ENCODE data around the gene OSBPL3.

The OSBPL3 gene

DNA sequence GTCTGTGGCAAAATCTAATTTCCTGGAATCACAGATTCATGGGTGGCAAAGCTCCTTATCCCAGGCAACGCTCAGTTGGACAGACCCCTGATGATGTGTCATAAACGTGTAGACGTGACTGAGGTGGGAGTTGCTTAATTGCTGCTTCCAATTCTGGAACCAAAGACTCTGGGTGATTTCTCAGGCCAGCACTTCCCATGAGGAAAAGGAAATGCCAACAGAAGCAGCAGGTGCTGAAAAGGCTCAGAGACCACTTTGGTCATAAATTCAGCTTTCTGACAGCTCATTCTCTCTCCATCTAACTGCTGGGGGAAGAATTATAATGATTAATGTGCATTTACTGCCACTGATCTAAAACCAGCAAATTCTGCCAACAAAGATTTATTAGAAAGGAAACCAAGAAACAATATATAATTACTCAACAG lies 88.7 kb downstream of the OSBPL3 start:
- no peak for DNase-seq

DNA sequence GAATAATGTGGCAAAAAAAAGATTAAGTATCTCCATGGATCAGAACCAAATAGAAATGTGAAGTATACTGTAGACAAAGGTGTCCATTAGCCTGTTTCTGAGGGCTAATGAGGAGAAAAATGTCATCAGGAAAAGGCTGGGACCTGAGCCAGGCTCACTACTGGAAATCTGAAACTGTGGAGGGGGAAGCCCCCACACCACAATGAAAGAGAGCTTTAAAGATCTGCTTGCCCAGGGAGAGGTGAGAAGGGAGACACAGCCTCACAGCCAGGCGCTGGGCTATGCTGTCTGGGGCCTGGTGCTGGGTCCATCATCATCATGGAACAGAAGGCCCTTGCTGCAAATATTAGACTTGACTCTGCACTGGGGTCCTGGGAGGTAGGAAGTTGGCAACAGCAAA lies 90.4 kb downstream of the OSBPL3 start:
- DNase-seq = no peak

DNA sequence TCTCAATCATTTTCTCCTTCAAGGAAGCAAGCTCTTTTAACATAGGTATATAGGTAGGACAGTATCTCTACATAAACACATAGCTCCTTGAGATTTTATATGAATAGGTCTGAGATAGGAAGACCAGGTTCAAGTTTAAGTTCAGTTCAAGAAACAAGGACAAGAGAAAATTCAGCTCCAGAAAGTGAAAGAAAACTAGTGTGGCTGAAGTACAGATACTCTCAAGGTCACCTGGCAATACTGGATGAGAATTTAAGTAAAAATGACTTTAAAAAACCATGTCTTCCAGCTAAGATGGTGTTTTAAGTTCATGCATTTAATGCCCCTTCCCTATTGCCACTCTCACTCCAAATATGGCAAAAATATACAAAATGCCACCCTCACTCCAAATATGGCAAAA lies 91.3 kb downstream of the OSBPL3 start:
- no peak for DNase-seq

DNA sequence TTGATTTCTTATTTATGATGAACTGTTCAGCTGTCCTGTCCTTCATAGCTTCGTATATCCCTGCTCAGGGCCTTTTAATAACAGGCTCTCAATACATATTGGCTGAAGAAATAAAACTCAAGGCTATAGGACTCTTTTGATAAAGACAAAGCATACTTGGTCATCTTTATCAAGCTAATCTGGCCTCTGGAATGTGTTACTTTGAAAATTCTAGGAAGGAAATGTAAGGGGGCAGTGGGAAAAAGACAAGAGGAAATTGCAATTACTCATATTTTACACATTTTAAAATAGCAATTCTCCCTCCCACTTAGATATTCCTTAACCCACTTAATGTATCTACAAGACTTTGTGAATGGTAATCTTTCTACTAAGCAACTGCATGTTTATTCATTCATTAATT lies 94.3 kb downstream of the OSBPL3 start:
- DNase-seq = no peak

DNA sequence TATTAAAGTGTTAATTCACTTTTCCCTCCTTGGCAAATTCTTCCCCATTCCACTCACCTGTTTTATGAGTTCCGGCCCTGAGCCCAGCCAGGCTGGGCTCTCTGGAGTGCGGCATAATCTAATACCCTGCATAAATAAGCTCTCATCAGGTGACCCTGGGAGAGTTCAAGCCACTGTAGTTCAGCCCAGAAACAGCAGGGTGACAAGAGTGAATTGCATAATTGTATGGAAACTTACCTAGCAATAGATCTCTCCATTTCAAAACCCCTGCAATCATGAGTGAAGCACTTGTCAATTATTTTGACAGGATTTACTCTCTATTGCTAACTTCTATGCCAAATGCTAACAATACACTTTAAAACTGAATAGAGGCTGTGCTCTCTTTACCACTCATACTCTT lies 94.7 kb downstream of the OSBPL3 start:
- DNase-seq = no peak

DNA sequence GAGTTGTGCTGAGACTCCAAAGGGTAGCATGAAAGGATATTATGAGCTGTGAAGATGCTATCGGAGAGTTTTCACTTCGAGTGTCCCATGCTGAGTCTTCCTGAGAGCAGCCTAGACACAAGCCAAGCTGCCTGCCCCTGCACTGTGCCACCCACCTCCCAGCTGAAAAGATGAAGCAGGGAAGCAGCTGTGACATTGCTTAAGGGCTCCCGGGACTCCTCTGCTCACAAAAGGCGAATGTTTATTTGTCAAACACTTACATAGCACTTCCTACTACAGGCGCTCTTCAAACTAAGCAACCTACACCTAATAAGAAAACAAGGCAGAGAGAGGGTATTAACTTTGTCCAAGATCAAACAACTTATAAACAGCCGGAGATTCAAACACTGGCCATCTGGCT lies 95.6 kb downstream of the OSBPL3 start:
- DNase-seq = peak; percentile 29

DNA sequence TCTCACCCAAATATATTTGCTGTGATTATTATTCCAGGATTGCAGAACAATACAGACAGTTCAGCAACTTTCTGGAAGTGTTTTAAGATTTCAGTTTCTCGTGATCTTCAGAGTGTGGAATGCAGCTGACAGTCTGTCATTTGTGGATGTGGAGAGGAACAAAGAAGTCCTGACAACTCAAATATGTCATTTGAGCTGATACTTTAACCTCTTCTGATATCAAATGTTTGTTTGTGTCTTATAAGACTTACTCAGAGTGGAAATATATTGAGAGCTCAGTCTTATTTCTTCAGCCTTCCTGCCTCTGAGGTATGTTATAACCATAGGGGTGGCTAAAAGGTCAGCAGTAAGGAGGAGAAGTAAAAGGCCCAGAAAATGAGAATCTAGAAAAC lies 96.4 kb downstream of the OSBPL3 start:
- no peak for DNase-seq

DNA sequence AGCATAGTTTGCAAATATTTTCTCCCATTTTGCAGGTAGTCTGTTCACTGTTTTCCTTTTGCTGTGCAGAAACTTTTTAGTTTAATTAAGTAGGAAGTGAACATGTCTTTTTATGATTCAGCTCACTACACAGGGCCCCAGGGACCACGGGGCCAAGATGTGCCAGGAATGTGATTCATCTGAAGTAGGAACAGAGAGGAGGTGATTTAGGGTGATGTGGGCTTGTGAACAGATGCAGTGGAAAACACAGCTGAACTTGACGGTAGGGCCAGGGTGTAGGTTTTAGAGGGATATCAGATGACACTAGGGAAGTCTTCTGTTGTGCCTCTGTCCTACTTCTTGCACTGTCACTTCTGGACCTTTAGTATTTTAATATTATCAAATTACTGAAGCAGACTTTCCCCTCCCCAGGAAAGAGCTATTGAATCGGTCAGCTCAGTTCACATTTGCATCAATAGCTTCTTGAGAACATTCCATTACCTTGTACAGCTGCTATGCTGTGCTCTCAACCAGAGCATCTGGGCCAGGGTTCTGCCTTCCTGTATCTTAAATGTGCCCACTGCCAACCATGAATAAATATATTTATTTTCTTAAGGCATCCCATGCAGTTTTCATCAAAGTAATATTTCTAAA lies 96.9 kb downstream of the OSBPL3 start:
- DNase-seq = no peak

DNA sequence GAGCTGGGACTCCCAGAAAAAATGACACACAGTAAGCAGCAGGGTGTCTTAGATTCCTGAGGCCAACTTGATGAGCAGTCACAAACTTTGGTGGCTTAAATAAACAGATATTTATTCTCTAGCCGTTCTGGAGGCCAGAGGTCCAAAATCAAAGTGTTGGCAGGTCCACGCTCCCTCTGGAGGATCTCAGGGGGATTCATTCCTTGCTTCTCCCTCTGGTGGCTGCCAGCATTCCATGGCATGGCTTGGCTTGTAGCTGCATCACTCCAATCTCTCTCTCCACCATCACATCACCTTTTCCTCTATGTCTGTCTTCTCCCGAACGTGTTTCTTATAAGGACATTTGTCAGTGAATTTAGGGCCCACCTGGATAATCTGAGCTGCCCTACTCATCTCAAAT lies 98.4 kb downstream of the OSBPL3 start:
- DNase-seq = no peak

DNA sequence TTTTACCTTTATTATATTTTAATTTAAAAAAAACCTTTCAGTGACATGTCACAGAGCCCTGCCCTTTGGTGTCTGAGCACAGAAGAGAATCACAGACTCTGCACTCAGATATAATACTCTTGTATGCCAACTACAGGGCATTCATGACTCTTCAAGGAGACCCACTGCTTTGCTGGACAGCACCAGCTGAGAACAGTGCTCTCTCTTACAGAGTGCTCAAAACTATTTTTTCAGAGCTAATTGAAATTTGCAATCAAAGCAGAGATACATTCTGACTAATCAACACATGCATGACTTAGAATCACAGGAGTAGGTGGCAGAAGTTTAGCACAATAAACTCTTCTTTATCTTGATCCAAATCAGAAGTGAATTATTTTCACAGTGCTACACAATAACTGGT lies 99.1 kb downstream of the OSBPL3 start:
- no peak for DNase-seq

DNA sequence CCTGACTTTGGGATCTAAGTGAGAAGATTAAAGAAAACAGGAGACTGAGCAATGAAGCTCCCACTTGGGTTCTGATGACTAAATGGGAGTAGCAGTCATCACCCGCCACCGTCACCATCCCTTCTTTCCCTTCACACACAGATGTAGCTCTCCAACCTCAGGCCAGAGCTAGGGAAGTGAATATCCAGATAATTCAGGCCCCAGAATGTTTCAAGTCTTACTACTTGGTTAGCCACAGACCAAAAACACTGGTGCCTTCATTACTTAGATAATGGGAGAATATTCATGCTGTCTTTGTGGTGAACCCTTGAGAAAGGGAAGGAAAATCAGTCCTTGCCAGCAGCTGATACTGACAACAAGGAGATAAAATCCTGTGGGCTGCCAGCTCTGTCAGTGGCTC lies 100.7 kb downstream of the OSBPL3 start:
- DNase-seq = no peak

DNA sequence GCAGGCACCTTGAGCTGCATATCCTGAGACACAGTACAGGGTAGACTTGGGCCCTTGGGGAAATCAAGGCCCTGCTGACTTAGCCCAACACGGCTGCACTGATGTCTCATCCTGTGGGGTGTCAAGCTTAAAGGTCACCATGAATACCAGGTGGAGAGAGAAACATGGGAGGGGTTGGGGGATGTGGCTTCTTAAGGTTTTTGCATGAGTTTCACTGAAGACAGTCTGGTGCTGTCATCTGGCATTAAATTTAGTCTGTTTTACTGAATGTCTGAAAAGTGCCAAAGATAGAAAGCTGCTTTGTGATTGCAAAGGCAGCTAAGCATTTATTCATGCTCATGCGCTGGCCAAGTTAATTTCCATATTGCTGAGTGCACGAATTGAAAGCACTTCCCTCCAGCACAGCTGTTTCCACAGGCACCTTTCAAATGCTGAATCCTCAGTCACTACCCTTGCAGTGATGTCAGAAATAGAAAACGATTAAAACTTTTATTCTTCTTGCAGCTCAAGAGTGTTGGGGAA lies 102.1 kb downstream of the OSBPL3 start:
- no peak for DNase-seq

DNA sequence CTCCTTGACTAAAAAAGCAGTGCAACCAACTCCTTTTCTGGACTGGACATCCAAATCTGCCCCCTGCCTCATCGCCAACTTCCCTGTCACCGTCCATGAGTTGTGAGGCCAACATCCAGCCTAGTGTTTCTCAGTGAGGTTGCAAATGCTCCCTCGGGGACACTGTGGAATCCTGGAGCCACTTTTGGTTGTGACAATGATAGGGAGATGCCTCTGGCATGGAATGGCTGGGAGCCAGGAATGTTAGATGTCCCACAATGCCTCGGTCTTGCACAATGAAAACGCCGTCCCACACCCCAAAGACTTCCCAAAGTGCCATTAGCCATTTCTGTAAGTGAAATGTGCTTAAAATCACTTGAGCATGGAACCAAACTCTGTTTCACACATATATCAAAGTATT lies 105.2 kb downstream of the OSBPL3 start:
- no peak for DNase-seq

DNA sequence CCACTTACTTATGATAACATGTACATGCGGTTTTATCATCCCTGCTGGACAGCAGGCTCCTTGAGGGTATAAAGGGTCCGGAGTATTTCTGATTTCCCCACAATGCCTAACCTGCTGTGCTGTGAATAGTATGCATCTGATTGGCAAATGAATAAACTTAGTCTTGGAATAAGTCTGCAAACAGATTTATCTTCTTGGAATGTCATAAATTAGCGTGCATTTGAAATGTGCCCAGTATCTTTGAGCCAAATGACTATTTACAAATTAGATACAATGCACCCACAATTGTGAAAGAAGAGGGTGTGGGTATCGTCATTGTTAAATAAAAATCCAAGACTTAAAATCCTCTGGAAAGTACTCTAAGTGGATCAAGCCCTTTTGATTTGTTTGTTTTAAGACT lies 106.0 kb downstream of the OSBPL3 start:
- DNase-seq = no peak

DNA sequence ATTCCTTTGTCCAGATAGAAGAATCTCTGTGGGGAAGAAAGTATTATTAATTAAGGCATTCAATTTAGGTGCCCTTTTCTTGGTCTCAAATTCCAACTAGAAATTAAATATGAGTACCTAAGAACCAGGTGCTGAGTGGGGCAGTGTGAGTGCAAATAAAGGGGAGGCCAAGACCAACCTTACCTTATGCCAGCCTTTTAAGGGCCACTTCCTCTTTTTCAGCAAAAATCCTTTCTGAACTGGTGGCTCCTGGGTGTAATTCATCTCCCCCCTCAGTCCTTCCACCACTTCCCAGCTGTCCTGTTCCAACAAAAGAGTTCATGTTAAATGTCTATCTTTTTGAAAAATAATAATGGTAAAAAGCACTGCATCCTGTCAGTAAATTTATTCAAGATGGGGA lies 108.2 kb downstream of the OSBPL3 start:
- DNase-seq = no peak

DNA sequence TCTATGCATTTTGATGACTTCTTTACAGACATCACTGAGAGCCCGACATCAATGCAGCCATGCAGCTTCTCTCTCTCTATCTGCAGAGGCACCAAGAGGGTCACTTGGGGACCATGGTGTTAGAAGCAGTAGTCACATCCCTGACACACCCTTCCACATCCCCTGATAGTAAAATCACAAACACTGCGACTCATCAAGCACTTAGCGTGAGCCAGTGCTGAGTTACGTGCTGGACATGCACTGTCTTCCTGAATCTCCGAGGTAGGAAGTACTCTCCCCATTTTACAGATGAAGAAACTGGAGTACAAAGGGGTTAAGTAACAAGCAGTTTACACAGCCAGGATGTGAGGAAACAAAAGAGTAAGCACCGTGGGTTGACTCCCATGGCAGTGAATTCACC lies 109.2 kb downstream of the OSBPL3 start:
- DNase-seq = no peak

DNA sequence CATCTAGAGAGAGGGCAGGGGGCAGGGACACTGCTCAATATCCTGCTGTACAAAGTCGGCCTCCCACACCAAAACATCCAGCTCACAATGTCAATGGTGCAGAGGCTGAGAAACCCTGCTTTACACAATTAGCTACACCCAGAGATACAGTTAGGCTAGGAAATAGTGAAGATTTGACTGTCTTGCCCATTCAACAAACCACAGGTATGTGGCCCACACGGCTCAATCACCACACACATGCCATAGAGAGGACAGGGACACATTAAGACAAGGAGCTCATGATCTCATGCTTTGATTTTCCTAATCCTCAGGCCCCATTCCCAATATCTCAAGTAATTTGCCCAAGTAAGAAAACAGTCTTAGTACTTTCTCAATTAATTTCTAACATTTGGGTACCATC lies 110.4 kb downstream of the OSBPL3 start:
- DNase-seq = no peak

DNA sequence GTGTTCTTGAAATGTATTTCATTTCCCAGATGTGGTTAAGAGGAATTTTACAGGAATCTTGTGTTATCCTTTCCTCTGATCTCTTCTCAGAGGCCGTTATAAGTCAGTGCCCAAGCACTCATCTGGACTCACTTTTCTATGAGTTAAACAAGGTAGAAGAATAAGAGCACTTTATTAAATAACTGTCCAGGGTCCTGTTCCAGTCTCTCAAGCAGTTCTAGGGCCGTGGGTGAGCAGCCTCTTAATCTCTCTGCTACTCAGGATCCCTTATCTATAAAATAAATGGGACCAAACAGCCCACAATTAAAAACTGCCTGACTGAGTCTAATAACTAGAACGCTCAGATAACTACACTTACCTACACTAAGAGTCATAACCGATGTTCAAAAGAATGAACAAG lies 111.2 kb downstream of the OSBPL3 start:
- no peak for DNase-seq

DNA sequence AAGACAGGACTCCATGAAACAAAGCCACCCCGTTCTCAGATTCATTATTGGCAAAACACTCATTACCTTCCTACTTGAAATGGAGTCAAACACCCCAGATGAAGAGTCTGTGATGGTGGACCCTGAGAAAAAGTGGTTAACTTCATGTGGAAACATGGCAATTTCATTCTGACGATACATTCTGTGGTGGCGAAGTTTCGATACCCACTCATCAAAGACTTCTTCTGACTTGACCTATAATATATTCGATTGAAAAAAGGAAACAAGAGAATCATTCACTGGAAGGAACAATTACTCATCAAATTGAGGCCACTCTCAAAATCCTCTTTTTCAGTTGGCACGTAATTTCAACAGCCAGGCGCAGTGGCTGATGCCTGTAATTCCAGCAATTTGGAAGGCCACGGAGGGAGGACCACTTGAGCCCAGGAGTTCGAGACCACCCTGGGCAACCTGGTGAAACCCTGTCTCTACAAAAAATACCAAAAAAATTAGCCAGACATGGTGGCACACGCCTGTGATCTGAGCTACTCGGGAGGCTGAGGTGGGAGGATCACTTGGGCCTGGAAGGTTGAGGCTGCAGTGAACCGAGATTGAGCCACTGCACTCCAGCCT lies 113.9 kb downstream of the OSBPL3 start:
- no peak for DNase-seq

DNA sequence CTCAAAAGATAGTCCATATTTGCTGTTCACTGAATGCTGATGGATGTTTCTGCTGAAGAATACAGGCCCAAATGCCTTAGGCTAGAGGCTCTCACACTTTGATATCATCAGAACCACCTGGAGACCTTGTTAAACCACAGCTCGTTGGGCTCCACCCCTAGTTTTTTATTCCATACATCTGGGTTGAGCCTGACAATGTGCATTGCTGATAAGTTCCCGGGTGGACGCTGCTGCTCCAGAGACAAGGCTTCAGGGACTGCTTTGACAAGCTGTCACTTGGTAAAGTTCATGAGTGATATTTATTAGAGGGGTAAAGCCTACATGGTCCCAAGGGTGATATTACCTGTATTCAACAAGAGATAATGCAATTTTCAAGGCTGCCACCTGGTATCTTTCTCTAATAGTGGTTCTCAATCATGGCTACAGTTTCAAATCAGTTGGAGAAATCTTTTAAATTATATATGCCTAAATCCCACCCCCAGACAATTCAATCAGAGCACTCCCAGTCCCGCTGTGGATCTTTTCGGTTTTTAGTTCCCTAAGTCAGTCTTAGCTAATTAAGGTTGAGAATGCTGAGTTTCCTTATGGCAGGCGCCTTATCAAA lies 115.7 kb downstream of the OSBPL3 start:
- DNase-seq = no peak

DNA sequence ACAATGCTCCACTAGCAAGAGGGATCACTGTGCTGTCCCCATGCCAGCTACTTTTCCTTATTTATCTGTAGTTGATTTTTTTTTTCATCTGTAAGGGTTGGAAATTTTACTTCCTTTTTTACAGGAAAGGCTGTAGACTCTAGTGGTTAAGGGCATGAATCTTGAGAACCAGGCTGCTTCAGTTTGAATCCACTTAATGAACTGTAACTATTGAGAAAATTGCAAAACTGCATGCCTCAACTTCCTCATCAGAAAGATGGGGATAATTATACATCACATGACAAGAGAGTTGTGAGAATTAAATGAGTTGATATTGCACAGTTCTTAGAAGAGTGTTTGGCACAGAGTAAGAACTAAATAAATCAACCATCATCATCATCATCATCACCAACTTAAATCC lies 116.4 kb downstream of the OSBPL3 start:
- no peak for DNase-seq

DNA sequence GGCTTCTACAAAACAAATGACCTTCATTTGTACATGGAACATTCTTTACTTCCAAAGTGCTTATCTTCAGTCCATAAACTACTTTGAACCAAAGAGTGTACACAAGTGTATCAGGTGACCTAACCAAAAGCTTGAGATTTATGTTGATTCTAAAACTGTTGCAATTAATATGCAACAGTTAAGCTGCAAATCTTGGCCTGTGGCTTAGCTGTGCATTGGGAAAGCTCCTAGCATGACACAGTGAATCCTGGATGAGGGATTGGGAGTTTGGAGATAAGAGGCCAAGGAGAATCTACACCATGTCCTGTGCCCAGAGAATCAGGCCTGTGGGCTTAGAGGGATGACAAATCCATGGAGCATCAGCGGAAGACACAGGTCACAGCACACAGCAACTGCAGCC lies 117.5 kb downstream of the OSBPL3 start:
- DNase-seq = no peak

DNA sequence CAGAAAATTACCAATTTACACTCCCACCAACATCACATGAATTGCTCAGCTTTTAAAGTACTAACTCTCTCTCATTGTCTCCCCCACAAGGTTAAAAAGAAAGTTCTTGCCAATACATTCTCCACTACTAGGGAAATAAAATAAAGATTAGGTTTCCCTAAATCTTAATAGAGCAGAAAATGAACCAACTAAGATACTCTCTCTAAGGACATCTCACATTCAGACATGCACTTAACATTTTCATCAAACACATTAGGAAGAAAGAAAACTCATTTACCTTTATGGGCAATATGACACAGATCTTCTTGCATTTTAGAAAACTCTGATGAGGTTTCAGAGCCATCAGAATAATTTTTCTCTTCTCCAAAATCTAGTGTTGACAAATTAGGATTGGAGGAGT lies 118.6 kb downstream of the OSBPL3 start:
- DNase-seq = no peak

DNA sequence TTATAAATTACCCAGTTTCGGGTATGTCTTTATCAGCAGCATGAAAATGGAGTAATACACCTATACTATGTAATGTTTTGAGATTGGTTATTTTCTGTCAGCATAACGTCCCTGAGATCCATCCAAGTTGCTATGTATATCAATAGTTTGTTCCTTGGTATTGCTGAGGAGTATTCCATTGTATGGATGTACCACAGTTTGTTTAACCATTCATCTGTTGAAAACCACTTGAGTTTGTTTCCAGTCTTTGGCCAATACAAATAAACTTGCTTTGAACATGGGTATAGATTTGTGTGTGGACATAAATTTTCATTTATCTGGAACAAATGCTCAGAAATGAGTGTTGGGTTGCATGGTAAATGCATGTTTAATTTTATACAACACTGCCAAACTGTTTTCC lies 119.4 kb downstream of the OSBPL3 start:
- no peak for DNase-seq
